GM13977 (cell line): ENCODE measurements around the gene LIMS2.

ENCODE experiments used
- DNase-seq: peaks from one replicate; pipeline ENCODE4 v3.0.0; 2012; ENCODE audit warnings: low spot score
- in situ Hi-C: fragments of 300-500 bp; cut with MboI; formaldehyde crosslinking; loops from one replicate; pipeline ENCODE4 v1.12.0; 2022; ENCODE audit warnings: low sequenced_read_pairs, low pct_unique_long_range_greater_than_20kb, mixed read lengths, inconsistent platforms; ENCODE audit not compliant: unreplicated experiment
- TF ChIP-seq, protein P1 (sequence below): IDR thresholded peaks from 2 replicates; pipeline ENCODE4 v1.5.1; 2012; ENCODE audit warnings: mild to moderate bottlenecking, control low read depth; ENCODE audit not compliant: insufficient read depth; ENCODE audit errors: extremely low read depth, missing control alignments

LIMS2 gene

DNA sequence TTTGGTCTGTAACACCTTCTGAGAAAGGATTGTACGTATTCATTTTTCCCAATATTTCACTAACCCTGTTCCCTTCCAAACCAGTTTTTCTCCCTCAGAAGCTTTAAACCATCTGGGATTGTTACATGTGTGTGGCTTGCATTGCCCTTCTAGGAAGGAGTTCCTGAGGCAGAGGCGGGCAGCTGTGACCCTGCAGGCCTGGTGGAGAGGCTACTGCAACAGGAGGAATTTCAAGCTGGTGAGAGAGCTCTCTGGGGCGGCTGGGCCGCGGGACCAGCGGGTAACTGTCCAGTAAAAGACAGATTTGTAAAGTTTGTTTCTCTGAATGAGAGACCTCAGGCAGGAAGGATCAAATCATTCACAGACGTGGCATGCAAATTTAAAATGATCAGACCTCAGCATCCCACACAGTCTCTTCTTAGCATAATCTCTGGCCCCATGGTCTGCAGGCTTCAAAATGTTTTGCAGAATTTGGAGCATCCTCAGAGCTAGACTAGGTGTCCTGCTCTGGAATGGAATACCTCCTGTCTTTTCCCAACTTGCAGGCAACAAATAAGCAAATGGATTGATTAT is 69.6 kb downstream of the LIMS2 start:
- TF ChIP-seq, protein P1, sequence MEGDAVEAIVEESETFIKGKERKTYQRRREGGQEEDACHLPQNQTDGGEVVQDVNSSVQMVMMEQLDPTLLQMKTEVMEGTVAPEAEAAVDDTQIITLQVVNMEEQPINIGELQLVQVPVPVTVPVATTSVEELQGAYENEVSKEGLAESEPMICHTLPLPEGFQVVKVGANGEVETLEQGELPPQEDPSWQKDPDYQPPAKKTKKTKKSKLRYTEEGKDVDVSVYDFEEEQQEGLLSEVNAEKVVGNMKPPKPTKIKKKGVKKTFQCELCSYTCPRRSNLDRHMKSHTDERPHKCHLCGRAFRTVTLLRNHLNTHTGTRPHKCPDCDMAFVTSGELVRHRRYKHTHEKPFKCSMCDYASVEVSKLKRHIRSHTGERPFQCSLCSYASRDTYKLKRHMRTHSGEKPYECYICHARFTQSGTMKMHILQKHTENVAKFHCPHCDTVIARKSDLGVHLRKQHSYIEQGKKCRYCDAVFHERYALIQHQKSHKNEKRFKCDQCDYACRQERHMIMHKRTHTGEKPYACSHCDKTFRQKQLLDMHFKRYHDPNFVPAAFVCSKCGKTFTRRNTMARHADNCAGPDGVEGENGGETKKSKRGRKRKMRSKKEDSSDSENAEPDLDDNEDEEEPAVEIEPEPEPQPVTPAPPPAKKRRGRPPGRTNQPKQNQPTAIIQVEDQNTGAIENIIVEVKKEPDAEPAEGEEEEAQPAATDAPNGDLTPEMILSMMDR: no peak
- in situ Hi-C loops: no loop called here
- DNase-seq: no peak

DNA sequence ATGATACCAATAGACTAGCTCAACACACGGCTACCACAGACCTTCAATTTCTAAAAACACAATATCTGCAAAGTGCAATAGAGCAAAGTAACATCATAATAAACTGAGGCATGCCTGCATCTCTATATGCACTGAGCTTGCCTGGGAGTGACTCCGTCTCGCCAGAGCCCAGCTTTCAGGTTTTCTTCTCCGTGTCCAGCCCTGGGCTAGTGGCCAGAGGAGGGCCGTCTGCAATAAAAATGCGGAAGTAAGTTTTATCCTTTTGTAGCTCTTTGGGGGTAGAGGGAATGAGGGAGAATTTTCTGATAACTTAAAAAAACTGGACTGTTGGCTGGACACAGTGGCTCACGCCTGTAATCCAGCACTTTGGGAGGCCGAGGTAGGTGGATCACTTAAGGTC is 70.3 kb downstream of the LIMS2 start:
- no peak for DNase-seq
- TF ChIP-seq, protein P1: no peak
- in situ Hi-C loops: no loop called here

DNA sequence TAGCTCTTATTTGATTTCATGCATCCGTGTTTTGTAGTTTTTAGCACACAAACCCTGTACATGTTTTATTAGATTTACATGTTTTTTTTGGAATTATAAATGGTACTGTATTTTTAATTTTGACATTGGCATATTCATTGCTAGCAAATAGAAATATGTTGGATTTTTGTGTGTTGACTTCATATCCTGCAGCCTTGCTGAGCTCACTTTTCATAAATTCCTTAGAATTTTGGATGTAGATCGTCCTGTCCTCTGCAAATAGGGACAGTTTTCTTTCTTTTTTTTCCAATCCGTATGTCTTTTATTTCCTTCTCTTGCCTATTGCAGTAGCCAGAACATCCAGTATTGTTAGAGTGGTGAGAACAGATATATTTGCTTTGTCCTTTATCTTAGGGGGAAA is 76.1 kb downstream of the LIMS2 start:
- in situ Hi-C loops: no loop called here
- TF ChIP-seq, protein P1: no peak
- DNase-seq: no peak

DNA sequence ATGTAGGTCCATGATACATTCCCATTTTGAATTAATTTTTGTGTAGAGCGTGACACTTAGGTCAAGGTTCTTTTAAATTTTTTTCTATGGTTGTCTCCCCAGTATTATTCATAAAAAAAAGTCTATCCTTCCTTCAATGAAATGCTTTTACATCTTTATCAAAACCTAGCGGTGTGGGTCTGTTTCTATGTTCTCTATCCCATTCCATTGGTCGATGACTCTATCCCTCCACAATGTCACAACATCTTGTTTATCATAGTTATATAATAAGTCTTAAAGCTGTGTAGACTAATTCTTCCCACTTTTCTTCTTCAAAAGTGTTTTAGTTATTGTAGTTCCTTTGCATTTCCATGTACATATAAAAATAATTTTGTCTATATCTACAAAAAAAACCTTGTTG is 76.6 kb downstream of the LIMS2 start:
- no peak for DNase-seq
- TF ChIP-seq, protein P1: no peak
- in situ Hi-C loops: no loop called here

DNA sequence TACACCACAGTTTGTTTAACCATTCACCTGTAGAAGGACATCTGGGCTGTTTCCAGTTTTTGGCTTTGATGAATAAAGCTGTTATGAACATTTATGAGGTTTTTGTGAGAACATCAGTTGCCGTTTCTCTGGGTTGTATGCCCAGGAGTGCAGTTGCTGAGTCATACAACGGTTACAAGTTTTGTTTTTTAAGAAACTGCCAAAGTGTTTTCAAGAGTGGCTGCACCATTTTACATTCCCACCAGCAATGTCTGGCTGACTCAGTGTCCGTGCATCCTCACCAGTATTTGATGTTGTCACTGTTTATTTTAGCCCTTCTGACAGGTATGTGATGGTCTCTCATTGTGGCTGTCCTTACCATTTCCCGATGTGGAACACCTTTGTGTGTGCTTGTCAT is 77.3 kb downstream of the LIMS2 start:
- in situ Hi-C loops: no loop called here
- TF ChIP-seq, protein P1: no peak
- DNase-seq: no peak

DNA sequence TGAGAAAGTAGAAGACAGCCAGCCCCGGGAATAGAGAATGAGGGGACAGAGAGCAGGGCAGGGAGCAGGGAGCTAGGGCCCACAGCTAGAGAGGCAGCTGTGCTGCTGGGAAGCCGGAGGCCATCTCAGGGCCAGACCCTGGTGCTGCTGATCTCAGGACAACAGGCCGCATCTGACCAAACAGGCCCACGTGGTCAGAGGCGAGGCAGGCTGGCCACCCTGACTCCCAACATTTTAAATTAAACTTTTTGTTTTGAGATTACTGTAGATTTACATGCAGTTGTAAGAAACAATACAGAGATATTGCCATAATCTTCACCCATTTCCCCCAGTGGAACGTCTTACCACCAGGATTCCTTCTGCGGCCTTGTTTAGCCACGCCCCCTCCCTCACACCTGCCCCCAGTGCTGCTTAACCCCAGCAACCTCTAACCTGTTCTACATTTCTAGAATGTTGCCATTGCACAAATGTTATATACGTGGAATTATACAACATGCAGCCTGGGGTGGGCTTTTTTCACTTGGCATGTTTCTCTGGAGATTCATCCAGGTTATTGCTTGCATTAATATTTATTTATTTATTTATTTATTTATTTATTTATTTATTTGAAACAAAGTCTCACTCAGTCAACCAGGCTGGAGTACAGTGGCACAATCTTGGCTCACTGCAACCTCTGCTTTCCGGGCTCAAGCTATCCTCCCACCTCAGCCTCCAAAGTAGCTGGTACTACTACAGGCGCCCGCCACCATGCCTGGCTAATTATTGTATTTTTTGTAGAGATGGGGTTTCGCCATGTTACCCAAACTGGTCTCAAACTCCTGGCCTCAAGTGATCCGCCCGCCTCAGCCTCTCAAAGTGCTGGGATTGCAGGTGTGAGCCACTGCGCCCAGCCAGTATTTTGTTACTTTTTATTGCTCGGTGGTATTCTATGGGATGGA is 78.0 kb downstream of the LIMS2 start:
- DNase-seq: no peak
- in situ Hi-C loops: no loop called here
- TF ChIP-seq, protein P1: no peak
